Breast epithelium (tissue), 3 donors: Measurements from ENCODE around the gene ARHGEF10L.

Experiments used
- POLR2A ChIP-seq: fragments of 450-650 bp; IDR thresholded peaks from one replicate; pipeline ENCODE4 v1.6.1; 2016; ENCODE audit warnings: antibody characterized with exemption, mild to moderate bottlenecking, moderate library complexity
- TF ChIP-seq, protein P1 (sequence below), 3 donors: fragments of 450-650 bp; IDR thresholded peaks; one replicate each; pipeline ENCODE4 v1.5.1; 2016 to 2017; ENCODE audit warnings: antibody characterized with exemption in 3 of 3, mild to moderate bottlenecking in 3 of 3, moderate library complexity in 3 of 3

DNA sequence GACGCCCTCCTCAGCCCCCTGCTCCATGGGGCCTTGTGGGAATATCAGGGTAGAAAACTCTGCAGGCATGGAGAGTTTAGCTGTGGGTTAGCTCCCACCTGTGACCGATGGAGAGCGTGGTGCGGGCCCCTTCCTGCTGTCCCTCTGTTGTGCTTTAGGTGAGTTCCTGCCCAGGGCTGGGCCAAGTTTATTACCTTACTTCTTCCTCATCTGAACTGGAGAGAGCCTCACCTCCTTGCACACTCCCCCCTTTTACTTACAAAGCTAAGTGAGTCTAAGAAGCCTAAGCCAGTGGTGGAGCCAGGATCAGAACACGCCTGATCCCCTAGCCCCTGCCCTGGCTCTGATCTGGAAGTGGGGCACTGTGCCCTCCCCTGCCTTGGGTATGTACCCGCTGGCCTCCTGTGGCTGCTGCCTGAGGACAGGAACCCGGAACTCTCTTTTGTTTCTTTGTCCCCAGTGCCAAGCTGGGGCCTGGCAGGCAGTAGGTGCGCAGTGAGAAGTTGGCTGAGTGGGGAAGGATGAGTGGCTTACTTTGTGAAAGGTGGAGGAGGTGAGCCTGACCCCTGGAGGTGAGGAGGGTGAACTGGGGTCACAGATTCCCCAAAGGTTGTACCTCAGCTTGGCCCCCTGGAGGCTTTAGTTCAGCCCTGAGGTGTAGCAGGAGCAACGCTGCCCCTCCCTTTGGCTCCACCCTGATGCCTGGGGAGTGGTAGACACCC lies 32.9 kb downstream of the ARHGEF10L start:
- TF ChIP-seq, protein P1, sequence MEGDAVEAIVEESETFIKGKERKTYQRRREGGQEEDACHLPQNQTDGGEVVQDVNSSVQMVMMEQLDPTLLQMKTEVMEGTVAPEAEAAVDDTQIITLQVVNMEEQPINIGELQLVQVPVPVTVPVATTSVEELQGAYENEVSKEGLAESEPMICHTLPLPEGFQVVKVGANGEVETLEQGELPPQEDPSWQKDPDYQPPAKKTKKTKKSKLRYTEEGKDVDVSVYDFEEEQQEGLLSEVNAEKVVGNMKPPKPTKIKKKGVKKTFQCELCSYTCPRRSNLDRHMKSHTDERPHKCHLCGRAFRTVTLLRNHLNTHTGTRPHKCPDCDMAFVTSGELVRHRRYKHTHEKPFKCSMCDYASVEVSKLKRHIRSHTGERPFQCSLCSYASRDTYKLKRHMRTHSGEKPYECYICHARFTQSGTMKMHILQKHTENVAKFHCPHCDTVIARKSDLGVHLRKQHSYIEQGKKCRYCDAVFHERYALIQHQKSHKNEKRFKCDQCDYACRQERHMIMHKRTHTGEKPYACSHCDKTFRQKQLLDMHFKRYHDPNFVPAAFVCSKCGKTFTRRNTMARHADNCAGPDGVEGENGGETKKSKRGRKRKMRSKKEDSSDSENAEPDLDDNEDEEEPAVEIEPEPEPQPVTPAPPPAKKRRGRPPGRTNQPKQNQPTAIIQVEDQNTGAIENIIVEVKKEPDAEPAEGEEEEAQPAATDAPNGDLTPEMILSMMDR (IDR thresholded peaks at IDR 0.05): peak in 1 of 3 donors; percentile 15
- TF ChIP-seq POLR2A: no peak
